ENCODE data around the gene TCF4. TPM values are rescaled to one million over a fixed set of nuclear protein-coding genes. Genes with fewer than 3 reads are reported as not detected.

Gene TCF4
- total RNA-seq, 1 experiment from 2014 or later, result 143 TPM

- no TSS peak for BruUV-seq (replicated peaks)
- Histone ChIP-seq H3K27ac (ENCODE audit: low read depth, low read length, poor library complexity, severe bottlenecking) (peak overlapping the region; percentile 76), H3K4me3 (ENCODE audit: low read depth, low read length, poor library complexity, severe bottlenecking) (peak overlapping the region; percentile 43), H3K4me1 (ENCODE audit: insufficient read depth, low read length, poor library complexity, severe bottlenecking) (peaks cover 66% of the 10 kb centered on the region), H3K27me3 (replicated peaks; ENCODE audit: insufficient read depth, low read depth, low read length, poor library complexity) (no peaks in the 10 kb centered on the region), H3K9me3 (ENCODE audit: low read depth, low read length, poor library complexity, severe bottlenecking) (no peaks in the 10 kb centered on the region), H3K36me3 (ENCODE audit: insufficient read depth, low read length, poor library complexity, severe bottlenecking) (no peaks in the 10 kb centered on the region)
- DNase-seq (ENCODE audit: low spot score), result no peak
- CTCF ChIA-PET, result interaction anchor here (1.3 kb wide), 1 partner anchor 374 kb away, joined by 5 read pairs; no protein-coding TSS in a partner anchor
- POLR2A ChIA-PET (ENCODE audit: low non-redundant PET), result no interaction called here
- intact Hi-C loops (cut with micrococcal nuclease; ENCODE audit: unreplicated experiment), result loop anchor here (2.0 to 10.0 kb wide), 4 partner anchors 45 to 1168 kb away; no protein-coding TSS in a partner anchor
- TF ChIP-seq CTCF (conservative IDR thresholded peaks at IDR 0.05; ENCODE audit: low read depth, low read length) (no peak), EZH2 (IDR thresholded peaks at IDR 0.05; ENCODE audit: borderline replicate concordance, low read depth, low read length, poor library complexity, severe bottlenecking) (no peak)
Observed at GRCh38 chr18:55407191-55407590, 180.8 kb downstream of the TCF4 start.

GRCh38 chr18:55406451-55406991 lies 181.5 kb downstream of the TCF4 start:
- Histone ChIP-seq H3K36me3 (ENCODE audit: insufficient read depth, low read length, poor library complexity, severe bottlenecking) (no peaks in the 10 kb centered on the region), H3K4me1 (ENCODE audit: insufficient read depth, low read length, poor library complexity, severe bottlenecking) (peaks cover 69% of the 10 kb centered on the region), H3K27ac (ENCODE audit: low read depth, low read length, poor library complexity, severe bottlenecking) (peak overlapping the region; percentile 76), H3K4me3 (ENCODE audit: low read depth, low read length, poor library complexity, severe bottlenecking) (peak overlapping the region; percentile 43), H3K9me3 (ENCODE audit: low read depth, low read length, poor library complexity, severe bottlenecking) (no peaks in the 10 kb centered on the region), H3K27me3 (replicated peaks; ENCODE audit: insufficient read depth, low read depth, low read length, poor library complexity) (no peaks in the 10 kb centered on the region)
- CTCF ChIA-PET, result no interaction called here
- BruUV-seq (replicated peaks), result TSS peak; percentile 87
- intact Hi-C loops (cut with micrococcal nuclease; ENCODE audit: unreplicated experiment), result loop anchor here (2.0 to 10.0 kb wide), 4 partner anchors 44 to 1168 kb away; no protein-coding TSS in a partner anchor
- POLR2A ChIA-PET (ENCODE audit: low non-redundant PET), result no interaction called here
- no peak for TF ChIP-seq EZH2 (IDR thresholded peaks at IDR 0.05; ENCODE audit: borderline replicate concordance, low read depth, low read length, poor library complexity, severe bottlenecking)
- no peak for TF ChIP-seq CTCF (conservative IDR thresholded peaks at IDR 0.05; ENCODE audit: low read depth, low read length)
- DNase-seq (ENCODE audit: low spot score), result no peak

DNA sequence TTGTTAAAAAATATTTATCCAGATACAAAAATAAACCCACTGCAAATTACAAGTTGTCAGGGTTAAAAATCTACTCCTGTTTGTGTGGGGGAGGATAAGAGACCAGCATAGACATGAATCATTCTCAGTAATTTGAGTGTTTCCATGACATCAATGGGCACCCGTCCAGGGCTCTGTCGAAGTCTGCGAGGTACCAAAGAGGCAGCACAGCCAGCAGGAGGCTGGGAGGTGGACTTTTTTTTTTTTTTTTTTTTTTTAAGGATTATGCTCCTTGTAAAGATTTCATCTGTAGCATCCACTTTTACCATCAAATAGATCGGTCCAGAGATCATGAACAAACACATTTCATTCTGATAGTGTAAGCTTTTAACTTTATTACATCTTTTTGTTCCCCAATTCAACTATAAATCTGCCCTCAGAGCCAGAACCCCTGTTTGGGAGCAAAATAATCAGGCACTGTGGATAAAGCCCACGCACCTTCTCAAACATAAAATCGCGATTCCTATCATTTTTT lies 182.0 kb downstream of the TCF4 start:
- Histone ChIP-seq H3K36me3 (ENCODE audit: insufficient read depth, low read length, poor library complexity, severe bottlenecking) (no peaks in the 10 kb centered on the region), H3K27me3 (replicated peaks; ENCODE audit: insufficient read depth, low read depth, low read length, poor library complexity) (no peaks in the 10 kb centered on the region), H3K4me1 (ENCODE audit: insufficient read depth, low read length, poor library complexity, severe bottlenecking) (peaks cover 63% of the 10 kb centered on the region), H3K4me3 (ENCODE audit: low read depth, low read length, poor library complexity, severe bottlenecking) (peak overlapping the region; percentile 43), H3K27ac (ENCODE audit: low read depth, low read length, poor library complexity, severe bottlenecking) (peak overlapping the region; percentile 76), H3K9me3 (ENCODE audit: low read depth, low read length, poor library complexity, severe bottlenecking) (no peaks in the 10 kb centered on the region)
- no peak for TF ChIP-seq CTCF (conservative IDR thresholded peaks at IDR 0.05; ENCODE audit: low read depth, low read length)
- no peak for TF ChIP-seq EZH2 (IDR thresholded peaks at IDR 0.05; ENCODE audit: borderline replicate concordance, low read depth, low read length, poor library complexity, severe bottlenecking)
- BruUV-seq (replicated peaks), result no TSS peak
- peak; percentile 97 for DNase-seq (ENCODE audit: low spot score)
- ChIA-PET POLR2A (ENCODE audit: low non-redundant PET) (no interaction called here), CTCF (no interaction called here)
- intact Hi-C loops (cut with micrococcal nuclease; ENCODE audit: unreplicated experiment), result loop anchor here (2.0 to 10.0 kb wide), 4 partner anchors 44 to 1169 kb away; no protein-coding TSS in a partner anchor

All from A673 (cell line).